GM18507 (cell line): Measurements from ENCODE around the gene LRRC7.
A peak's percentile ranks its signal among the peaks of the same experiment; 100 is the strongest.
"Not testable (repeated sequence)": the region's sequence is repeated elsewhere in the genome, so short reads cannot be mapped to it uniquely, and the experiment has no call there.

Experiments used
- DNase-seq: peaks from one replicate; pipeline ENCODE4 v3.0.0; 2011; ENCODE audit warnings: low read depth; ENCODE audit not compliant: insufficient read length; ENCODE audit errors: extremely low spot score
- FAIRE-seq: peaks from 2 replicates; lab custom pipeline; 2011; peaks lifted over from hg19 to GRCh38; lab: Jason Lieb, UNC

The LRRC7 gene

GRCh38 chr1:69686367-69686984 lies 118.8 kb downstream of the LRRC7 start:
- FAIRE-seq (no peak), DNase-seq (no peak)

- DNase-seq: no peak
These were observed 120.5 kb downstream of the LRRC7 start for GRCh38 chr1:69688193-69688592.

GRCh38 chr1:69691179-69691578 lies 123.5 kb downstream of the LRRC7 start:
- DNase-seq (no peak), FAIRE-seq (no peak)

More at GRCh38 chr1:69688193-69688592, 120.5 kb downstream of the LRRC7 start:
- no peak for FAIRE-seq

- no peak for DNase-seq
- no peak for FAIRE-seq
These were observed 126.4 kb downstream of the LRRC7 start for GRCh38 chr1:69693921-69694675.

- no peak for FAIRE-seq
- no peak for DNase-seq
These were observed 129.6 kb downstream of the LRRC7 start for GRCh38 chr1:69697340-69697739.

- peak; percentile 39 for FAIRE-seq
- no peak for DNase-seq
These were observed 133.0 kb downstream of the LRRC7 start for GRCh38 chr1:69700770-69701169.

- no peak for FAIRE-seq
- no peak for DNase-seq
These were observed 134.4 kb downstream of the LRRC7 start for GRCh38 chr1:69702085-69702484.

- FAIRE-seq: no peak
These were observed 138.8 kb downstream of the LRRC7 start for GRCh38 chr1:69706473-69706872.

GRCh38 chr1:69707103-69707502 lies 139.4 kb downstream of the LRRC7 start:
- no peak for FAIRE-seq
- DNase-seq: no peak

More at GRCh38 chr1:69706473-69706872, 138.8 kb downstream of the LRRC7 start:
- no peak for DNase-seq

GRCh38 chr1:69710484-69711189 lies 142.9 kb downstream of the LRRC7 start:
- DNase-seq: no peak
- no peak for FAIRE-seq

GRCh38 chr1:69711190-69711930 lies 143.6 kb downstream of the LRRC7 start:
- no peak for DNase-seq
- no peak for FAIRE-seq

- not testable (repeated sequence) for DNase-seq, FAIRE-seq
These were observed 150.1 kb downstream of the LRRC7 start for GRCh38 chr1:69717834-69718233.

GRCh38 chr1:69728206-69728605 lies 160.5 kb downstream of the LRRC7 start:
- FAIRE-seq (no peak), DNase-seq (no peak)

- FAIRE-seq: no peak
These were observed 165.3 kb downstream of the LRRC7 start for GRCh38 chr1:69733061-69733460.

GRCh38 chr1:69737527-69738185 lies 169.9 kb downstream of the LRRC7 start:
- FAIRE-seq (peak; percentile 76), DNase-seq (no peak)

More at GRCh38 chr1:69733061-69733460, 165.3 kb downstream of the LRRC7 start:
- no peak for DNase-seq

GRCh38 chr1:69738458-69739250 lies 170.9 kb downstream of the LRRC7 start:
- no peak for DNase-seq

GRCh38 chr1:69739251-69739605 lies 171.5 kb downstream of the LRRC7 start:
- FAIRE-seq (no peak), DNase-seq (no peak)

More at GRCh38 chr1:69738458-69739250, 170.9 kb downstream of the LRRC7 start:
- no peak for FAIRE-seq

- no peak for DNase-seq
- no peak for FAIRE-seq
These were observed 175.4 kb downstream of the LRRC7 start for GRCh38 chr1:69743146-69743545.

GRCh38 chr1:69744381-69744780 lies 176.7 kb downstream of the LRRC7 start:
- DNase-seq: no peak
- FAIRE-seq: no peak
